Fibroblast of mammary gland (primary cell): ENCODE data around the gene MAP7D2.
"Not testable (repeated sequence)": the region's sequence is repeated elsewhere in the genome, so short reads cannot be mapped to it uniquely, and the experiment has no call there.

ENCODE experiments used
- DNase-seq: peaks from one replicate; pipeline ENCODE4 v3.0.0-alpha.2; 2010; ENCODE audit warnings: low read depth
- H3K4me3 ChIP-seq: 2 replicates; pipeline ENCODE4 v1.5.1; 2011; ENCODE audit warnings: low read depth, mild to moderate bottlenecking, low read length, moderate library complexity; ENCODE audit not compliant: control insufficient read depth
- TF ChIP-seq, protein P1 (sequence below): conservative IDR thresholded peaks from 2 replicates; pipeline ENCODE4 v1.5.1; 2011; ENCODE audit warnings: low read depth, low read length, inconsistent platforms; ENCODE audit not compliant: control insufficient read depth, insufficient read depth

Gene MAP7D2

DNA sequence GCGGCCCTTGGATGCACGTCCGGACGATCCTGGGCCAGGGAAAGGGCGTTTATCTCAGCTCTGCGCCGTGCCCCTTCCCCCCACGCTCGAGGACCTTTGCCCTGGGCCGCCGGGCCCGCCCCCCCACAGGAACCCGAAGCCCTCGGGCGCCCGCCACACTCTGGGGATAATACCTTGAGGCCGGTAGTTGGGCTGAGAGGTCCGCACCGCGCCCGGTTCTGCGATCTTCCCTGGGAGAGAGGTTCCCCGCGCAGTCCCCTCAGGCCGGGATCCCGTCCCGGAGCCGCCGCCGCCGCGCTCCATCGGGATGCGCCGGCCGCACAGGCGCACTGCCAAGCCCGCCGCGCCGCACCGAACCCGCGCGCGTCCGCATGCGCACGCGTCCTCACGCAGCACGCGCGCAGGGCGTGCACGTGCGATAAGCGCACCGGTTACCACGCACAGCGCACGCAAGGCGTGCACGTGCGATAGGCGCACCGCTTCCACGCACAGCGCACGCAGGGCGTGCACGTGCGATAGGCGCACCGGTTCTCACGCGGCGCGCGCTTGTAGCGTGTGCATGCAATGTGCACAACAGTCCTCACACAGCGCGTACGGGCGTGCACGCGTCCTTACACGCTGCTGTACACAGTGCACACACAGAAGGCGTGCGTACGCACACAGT, at the start of gene MAP7D2:
Gene MAP7D2, minus strand, starts transcription at position 331 of the 664 bp plus-strand sequence. Its CDS starts 28 bp downstream, at position 303.
- DNase-seq: no peak
- peak within 1 kb of the TSS; percentile 16 for H3K4me3 ChIP-seq
- TF ChIP-seq, protein P1, sequence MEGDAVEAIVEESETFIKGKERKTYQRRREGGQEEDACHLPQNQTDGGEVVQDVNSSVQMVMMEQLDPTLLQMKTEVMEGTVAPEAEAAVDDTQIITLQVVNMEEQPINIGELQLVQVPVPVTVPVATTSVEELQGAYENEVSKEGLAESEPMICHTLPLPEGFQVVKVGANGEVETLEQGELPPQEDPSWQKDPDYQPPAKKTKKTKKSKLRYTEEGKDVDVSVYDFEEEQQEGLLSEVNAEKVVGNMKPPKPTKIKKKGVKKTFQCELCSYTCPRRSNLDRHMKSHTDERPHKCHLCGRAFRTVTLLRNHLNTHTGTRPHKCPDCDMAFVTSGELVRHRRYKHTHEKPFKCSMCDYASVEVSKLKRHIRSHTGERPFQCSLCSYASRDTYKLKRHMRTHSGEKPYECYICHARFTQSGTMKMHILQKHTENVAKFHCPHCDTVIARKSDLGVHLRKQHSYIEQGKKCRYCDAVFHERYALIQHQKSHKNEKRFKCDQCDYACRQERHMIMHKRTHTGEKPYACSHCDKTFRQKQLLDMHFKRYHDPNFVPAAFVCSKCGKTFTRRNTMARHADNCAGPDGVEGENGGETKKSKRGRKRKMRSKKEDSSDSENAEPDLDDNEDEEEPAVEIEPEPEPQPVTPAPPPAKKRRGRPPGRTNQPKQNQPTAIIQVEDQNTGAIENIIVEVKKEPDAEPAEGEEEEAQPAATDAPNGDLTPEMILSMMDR: no peak

DNA sequence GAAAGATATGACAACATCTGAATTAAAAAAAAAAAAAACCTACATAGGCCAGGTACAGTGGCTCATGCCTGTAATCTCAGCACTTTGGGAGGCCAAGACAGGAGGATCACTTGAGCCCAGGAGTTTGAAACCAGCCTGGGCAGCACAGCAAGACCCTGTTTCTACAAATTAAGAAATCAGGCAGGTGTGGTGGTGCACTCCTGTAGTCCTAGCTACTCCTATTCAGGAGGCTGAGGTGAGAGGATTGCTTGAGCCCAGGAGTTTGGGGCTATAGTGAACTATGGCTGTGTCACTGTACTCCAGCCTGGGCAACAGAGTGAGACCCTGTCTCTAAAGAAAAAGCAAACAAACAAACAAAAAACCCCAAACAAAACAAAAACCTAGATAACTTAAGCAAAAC, 45.8 kb upstream of the MAP7D2 start:
- not testable (repeated sequence) for H3K4me3 ChIP-seq, DNase-seq

DNA sequence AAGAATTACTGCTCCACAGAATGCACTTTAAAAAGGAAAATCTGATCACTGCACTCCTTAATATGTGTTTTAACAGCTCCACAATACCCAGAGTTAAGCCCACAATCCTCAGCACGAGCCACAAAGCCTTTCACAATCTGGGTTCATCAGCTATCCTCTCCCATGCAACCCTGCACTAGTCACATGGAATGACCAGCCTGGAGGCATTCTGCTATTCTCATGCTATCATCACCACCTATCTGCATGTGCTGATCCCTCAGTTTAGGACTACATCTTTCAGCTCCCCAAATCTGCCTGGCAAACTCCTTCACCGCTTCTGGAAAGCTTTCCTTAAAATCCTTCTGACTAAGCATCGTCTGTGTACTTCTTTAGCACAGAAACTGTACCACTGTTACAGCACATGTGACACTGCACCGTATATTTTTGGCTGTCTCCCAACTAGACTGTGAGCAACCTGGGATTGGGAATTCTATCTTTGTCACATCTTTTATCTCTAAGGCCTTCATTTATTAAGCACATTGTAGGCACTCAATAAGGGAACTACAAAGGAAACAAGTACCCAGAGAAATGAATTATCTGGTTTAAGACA, 43.2 kb upstream of the MAP7D2 start:
- no peak for DNase-seq
- no peak overlapping the region for H3K4me3 ChIP-seq
- TF ChIP-seq, protein P1: no peak

DNA sequence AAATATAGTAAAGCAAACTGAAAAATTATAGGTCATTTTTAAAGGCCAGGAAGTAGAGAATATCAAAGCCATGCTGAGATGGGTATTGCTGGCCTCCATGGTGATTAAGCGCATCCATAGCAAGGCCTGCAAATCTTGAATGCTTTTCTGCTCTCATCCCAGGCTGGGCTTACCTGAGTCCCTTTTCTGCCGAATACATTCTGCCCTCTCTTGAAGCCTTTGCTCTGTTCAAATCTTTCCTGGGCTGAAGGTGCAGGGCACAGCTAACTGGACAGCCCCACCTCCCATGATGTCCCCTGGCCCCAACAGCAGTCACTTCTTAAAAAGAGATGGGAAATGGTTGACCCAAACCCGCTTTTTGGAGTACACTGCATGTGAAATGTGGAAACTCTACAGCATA, 35.0 kb upstream of the MAP7D2 start:
- TF ChIP-seq, protein P1: no peak
- no peak overlapping the region for H3K4me3 ChIP-seq
- DNase-seq: no peak

DNA sequence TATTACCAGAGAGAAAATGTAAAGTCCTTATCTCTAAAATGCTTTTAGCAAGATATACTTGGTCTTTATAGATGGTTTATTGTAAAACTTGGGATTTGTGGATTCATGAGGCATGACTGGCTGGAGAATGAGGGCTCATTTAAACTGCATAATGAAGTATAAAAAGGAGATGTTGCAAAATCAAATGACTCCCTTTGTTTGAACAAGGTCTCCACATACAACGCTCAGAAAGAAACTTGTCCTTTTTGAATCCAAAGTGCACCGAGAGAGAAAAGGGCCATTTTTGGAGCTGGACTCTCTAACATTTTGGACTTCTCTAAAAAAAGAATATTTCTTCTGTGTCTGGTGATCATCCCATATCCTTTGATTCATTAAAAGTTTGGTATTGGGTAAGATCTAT, 32.6 kb upstream of the MAP7D2 start:
- TF ChIP-seq, protein P1: no peak
- no peak overlapping the region for H3K4me3 ChIP-seq
- no peak for DNase-seq

DNA sequence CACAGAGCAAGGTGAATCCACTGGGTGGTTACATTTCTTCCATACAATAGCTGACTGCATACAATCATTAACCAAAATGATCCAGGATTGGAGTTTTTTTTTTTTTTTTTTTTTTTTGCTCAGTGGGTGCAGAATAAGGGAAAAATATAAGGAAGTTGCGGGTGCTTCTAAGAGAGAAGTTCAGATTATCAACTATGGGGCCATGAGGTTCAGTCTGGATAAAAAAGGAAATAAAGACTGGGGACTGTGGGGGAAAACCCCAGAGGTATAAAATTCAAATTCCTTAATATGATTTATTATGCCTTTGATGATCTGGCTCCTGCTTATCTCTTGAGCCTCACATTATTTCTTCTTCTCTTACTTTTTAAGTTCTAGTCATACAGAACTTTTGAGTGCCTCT, 30.9 kb upstream of the MAP7D2 start:
- DNase-seq: no peak
- TF ChIP-seq, protein P1: no peak
- no peak overlapping the region for H3K4me3 ChIP-seq

DNA sequence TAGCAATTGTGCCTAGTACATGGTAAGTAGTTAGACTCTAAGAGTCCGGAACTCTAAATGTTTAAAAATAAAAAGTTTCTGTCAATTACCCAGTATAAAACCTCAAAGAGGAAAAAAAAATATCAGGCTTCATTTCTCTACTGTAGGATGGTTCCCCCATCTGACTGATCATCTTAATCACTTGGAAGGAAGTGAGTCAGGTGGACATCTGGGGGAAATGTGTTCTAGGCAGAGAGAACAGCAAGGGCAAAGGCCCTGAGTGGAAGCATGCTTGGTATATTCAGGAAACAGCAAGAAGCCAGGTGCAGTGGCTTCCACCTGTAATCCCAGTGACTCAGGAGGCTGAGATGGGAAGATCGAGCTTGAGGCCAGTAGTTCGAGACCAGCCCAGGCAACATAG, 27.8 kb upstream of the MAP7D2 start:
- TF ChIP-seq, protein P1: no peak
- no peak overlapping the region for H3K4me3 ChIP-seq
- DNase-seq: peak; percentile 88
